Panc1 (cell line): Measurements from ENCODE around the gene LONRF2. TPM values are rescaled to one million over a fixed set of nuclear protein-coding genes. Genes with fewer than 3 reads are reported as not detected.

Experiments
- ATAC-seq: fragments of 200-7000 bp; cut with Tn5 transposase; 2 replicates; pipeline ENCODE4 v1.9.1; 2020; ENCODE audit warnings: mild to moderate bottlenecking, moderate library complexity
- BruUV-seq: library from RNA; stranded (reverse); fragments of 400-500 nt; replicated peaks from 2 replicates; lab custom pipeline; 2021; lab: Mats Ljungman, UMichigan
- CTCF ChIA-PET: fragments of 300-600 bp; sonication (Branson Sonifier 250); formaldehyde crosslinking; loops from one replicate; lab custom pipeline; 2022; ENCODE audit warnings: antibody characterized with exemption; lab: Charles Lee
- POLR2A ChIA-PET: fragments of 300-600 bp; sonication (Branson Sonifier 250); formaldehyde crosslinking; loops from one replicate; lab custom pipeline; 2022; ENCODE audit warnings: antibody characterized with exemption; lab: Charles Lee
- DNase-seq: peaks from one replicate; pipeline ENCODE4 v3.0.0-alpha.2; 2010; ENCODE audit warnings: low read depth, low spot score
- H3K27ac ChIP-seq: 2 replicates; pipeline ENCODE4 v1.5.1; 2011; ENCODE audit warnings: mild to moderate bottlenecking, low read length, inconsistent platforms
- H3K27me3 ChIP-seq: fragments of 200-500 bp; sonication (Bioruptor generic); 2 replicates; pipeline ENCODE4 v1.6.0; 2014; ENCODE audit warnings: low read length, inconsistent platforms; ENCODE audit not compliant: control insufficient read depth, insufficient read depth
- H3K36me3 ChIP-seq: fragments of 200-500 bp; sonication (Bioruptor generic); 2 replicates; pipeline ENCODE4 v1.5.1; 2014; ENCODE audit warnings: inconsistent platforms, mild to moderate bottlenecking, low read length, moderate library complexity; ENCODE audit not compliant: control insufficient read depth, insufficient read depth
- H3K4me1 ChIP-seq: 2 replicates; pipeline ENCODE4 v1.5.1; 2011; ENCODE audit warnings: inconsistent platforms, mild to moderate bottlenecking, low read length, moderate library complexity; ENCODE audit not compliant: control insufficient read depth, insufficient read depth
- H3K4me3 ChIP-seq, 2 experiments: 2 replicates each; pipeline ENCODE4 v1.5.1; 2011 to 2012; ENCODE audit warnings: low read depth in 2 of 2, low read length in 2 of 2, mild to moderate bottlenecking in 2 of 2, inconsistent platforms in 1 of 2, moderate library complexity in 1 of 2
- H3K9me3 ChIP-seq: fragments of 200-500 bp; sonication (Bioruptor generic); 2 replicates; pipeline ENCODE4 v1.5.1; 2014; ENCODE audit warnings: low read depth, mild to moderate bottlenecking, inconsistent platforms, low read length, moderate library complexity; ENCODE audit not compliant: control insufficient read depth, insufficient read depth
- POLR2AphosphoS5 ChIP-seq: IDR thresholded peaks from 2 replicates; pipeline ENCODE4 v1.6.1; 2012; ENCODE audit warnings: mild to moderate bottlenecking, low read depth, low read length, moderate library complexity
- SIN3A ChIP-seq: IDR thresholded peaks from 2 replicates; pipeline ENCODE4 v1.6.1; 2012; ENCODE audit warnings: low read depth, mild to moderate bottlenecking, low read length, moderate library complexity, borderline replicate concordance; ENCODE audit not compliant: insufficient read depth
- TCF7L2 ChIP-seq: IDR thresholded peaks from 2 replicates; pipeline ENCODE4 v1.6.1; 2011; ENCODE audit warnings: mild to moderate bottlenecking, low read depth, low read length, inconsistent platforms
- in situ Hi-C: cut with HindIII; loops from 2 replicates; pipeline ENCODE4 v1.10.0; 2016; ENCODE audit warnings: low sequenced_read_pairs, low pct_unique_long_range_greater_than_20kb
- intact Hi-C: fragments of 100-400 bp; cut with micrococcal nuclease; formaldehyde crosslinking; loops from one replicate; pipeline ENCODE4 v1.10.0; 2022; ENCODE audit not compliant: unreplicated experiment
- total RNA-seq: library from RNA; stranded (reverse); gene quantifications from one replicate; pipeline ENCODE4 v1.2.1, GENCODE V29; 2021; ENCODE audit not compliant: unreplicated experiment
- TF ChIP-seq, protein P1 (sequence below), 2 experiments: IDR thresholded peaks; 2 replicates each; pipeline ENCODE4 v1.6.1; 2011 to 2012; ENCODE audit warnings: low read depth in 2 of 2, control low read depth in 1 of 2, low read length in 1 of 2, mild to moderate bottlenecking in 1 of 2, moderate library complexity in 1 of 2; ENCODE audit not compliant: insufficient read depth in 1 of 2
- TF ChIP-seq, protein P2 (sequence below): fragments of 450-650 bp; IDR thresholded peaks from 2 replicates; pipeline ENCODE4 v1.5.1; 2017; ENCODE audit warnings: mild to moderate bottlenecking

LONRF2 gene
- total RNA-seq, 1 experiment from 2014 or later, result 12.9 TPM

DNA sequence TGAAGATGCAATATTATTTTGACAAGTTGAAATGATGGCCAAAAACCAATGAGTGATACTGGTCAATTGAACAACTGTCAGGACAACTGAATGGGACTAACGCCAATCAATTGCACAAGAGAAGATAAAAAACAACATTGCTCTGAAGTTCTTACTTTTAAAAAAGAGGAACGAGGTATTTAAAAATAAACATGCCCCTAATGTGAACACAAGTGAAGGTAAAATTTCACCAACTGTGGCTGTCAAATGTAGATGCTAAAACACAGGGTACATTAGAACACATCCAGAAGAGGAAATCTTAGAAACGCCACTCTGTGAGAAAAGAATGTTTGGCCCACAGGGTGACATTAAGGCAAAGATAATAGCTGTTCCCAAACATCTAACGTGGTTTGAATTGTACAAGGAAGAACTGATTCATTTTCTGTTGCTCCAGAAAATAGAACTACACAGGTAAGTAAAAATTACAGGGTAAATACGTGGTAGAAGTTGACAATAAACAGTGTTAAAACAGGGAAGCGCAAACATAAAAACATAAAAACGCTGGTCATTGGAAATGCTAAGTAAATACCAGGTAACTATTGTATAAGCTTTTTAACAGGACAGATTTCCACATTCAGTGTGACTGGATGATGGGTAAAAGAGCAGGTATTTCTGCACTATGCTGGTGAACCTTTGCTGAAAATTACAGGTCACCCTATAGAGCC is 20.3 kb downstream of the LONRF2 start:
- BruUV-seq, result no TSS peak
- in situ Hi-C loops, result no loop called here
- Histone ChIP-seq H3K4me3 (no peak overlapping the region), H3K4me1 (no peaks in the 10 kb centered on the region), H3K27me3 (no peaks in the 10 kb centered on the region), H3K9me3 (no peaks in the 10 kb centered on the region; the same call in 1 of the 2 replicates), H3K36me3 (peaks cover 2% of the 10 kb centered on the region; the same call in 1 of the 2 replicates), H3K27ac (no peak overlapping the region)
- TF ChIP-seq, protein P1, sequence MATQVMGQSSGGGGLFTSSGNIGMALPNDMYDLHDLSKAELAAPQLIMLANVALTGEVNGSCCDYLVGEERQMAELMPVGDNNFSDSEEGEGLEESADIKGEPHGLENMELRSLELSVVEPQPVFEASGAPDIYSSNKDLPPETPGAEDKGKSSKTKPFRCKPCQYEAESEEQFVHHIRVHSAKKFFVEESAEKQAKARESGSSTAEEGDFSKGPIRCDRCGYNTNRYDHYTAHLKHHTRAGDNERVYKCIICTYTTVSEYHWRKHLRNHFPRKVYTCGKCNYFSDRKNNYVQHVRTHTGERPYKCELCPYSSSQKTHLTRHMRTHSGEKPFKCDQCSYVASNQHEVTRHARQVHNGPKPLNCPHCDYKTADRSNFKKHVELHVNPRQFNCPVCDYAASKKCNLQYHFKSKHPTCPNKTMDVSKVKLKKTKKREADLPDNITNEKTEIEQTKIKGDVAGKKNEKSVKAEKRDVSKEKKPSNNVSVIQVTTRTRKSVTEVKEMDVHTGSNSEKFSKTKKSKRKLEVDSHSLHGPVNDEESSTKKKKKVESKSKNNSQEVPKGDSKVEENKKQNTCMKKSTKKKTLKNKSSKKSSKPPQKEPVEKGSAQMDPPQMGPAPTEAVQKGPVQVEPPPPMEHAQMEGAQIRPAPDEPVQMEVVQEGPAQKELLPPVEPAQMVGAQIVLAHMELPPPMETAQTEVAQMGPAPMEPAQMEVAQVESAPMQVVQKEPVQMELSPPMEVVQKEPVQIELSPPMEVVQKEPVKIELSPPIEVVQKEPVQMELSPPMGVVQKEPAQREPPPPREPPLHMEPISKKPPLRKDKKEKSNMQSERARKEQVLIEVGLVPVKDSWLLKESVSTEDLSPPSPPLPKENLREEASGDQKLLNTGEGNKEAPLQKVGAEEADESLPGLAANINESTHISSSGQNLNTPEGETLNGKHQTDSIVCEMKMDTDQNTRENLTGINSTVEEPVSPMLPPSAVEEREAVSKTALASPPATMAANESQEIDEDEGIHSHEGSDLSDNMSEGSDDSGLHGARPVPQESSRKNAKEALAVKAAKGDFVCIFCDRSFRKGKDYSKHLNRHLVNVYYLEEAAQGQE (IDR thresholded peaks at IDR 0.05; ENCODE audit: insufficient read depth in 1 of 2, low read depth in 2 of 2, low read length in 1 of 2), result no peak
- no peak for TF ChIP-seq POLR2AphosphoS5
- no peak for TF ChIP-seq SIN3A
- TF ChIP-seq TCF7L2, result no peak
- TF ChIP-seq, protein P2, sequence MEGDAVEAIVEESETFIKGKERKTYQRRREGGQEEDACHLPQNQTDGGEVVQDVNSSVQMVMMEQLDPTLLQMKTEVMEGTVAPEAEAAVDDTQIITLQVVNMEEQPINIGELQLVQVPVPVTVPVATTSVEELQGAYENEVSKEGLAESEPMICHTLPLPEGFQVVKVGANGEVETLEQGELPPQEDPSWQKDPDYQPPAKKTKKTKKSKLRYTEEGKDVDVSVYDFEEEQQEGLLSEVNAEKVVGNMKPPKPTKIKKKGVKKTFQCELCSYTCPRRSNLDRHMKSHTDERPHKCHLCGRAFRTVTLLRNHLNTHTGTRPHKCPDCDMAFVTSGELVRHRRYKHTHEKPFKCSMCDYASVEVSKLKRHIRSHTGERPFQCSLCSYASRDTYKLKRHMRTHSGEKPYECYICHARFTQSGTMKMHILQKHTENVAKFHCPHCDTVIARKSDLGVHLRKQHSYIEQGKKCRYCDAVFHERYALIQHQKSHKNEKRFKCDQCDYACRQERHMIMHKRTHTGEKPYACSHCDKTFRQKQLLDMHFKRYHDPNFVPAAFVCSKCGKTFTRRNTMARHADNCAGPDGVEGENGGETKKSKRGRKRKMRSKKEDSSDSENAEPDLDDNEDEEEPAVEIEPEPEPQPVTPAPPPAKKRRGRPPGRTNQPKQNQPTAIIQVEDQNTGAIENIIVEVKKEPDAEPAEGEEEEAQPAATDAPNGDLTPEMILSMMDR, result no peak
- DNase-seq (no peak), ATAC-seq (no peak)
- intact Hi-C loops, result no loop called here
- POLR2A ChIA-PET, result interaction anchor here (0.6 kb wide), 1 partner anchor 11 kb away, joined by 3 read pairs; no protein-coding TSS in a partner anchor
- CTCF ChIA-PET, result no interaction called here

DNA sequence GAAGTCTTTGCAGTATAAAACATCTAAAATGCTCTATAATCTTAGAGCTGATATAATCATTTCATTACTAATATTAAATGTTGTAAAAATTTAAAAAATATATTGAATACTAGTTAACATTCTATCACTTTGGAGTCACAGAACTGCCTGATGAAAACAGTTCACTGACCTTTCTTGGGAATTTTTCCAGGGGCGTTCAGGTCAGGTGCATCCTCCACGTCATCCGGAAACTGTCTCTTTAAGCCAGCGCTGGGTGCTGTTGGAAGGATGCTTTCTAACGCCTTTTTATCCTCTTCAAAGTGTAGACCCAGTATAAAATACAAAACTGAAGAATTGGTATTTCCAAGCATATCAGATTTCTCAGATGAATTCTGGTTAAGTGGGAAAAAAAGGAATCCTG is 22.8 kb downstream of the LONRF2 start:
- intact Hi-C loops, result no loop called here
- BruUV-seq, result no TSS peak

More for the DNA sequence above, 22.8 kb downstream of the LONRF2 start:
- Histone ChIP-seq H3K4me1 (no peaks in the 10 kb centered on the region), H3K4me3 (no peak overlapping the region), H3K9me3 (no peaks in the 10 kb centered on the region; the same call in 1 of the 2 replicates), H3K27me3 (no peaks in the 10 kb centered on the region), H3K36me3 (peaks cover 2% of the 10 kb centered on the region; the same call in 1 of the 2 replicates), H3K27ac (no peak overlapping the region)
- no peak for TF ChIP-seq TCF7L2
- TF ChIP-seq SIN3A, result no peak
- TF ChIP-seq, protein P1 (IDR thresholded peaks at IDR 0.05; ENCODE audit: insufficient read depth in 1 of 2, low read depth in 2 of 2, low read length in 1 of 2), result no peak
- no peak for TF ChIP-seq POLR2AphosphoS5
- TF ChIP-seq, protein P2, result no peak
- POLR2A ChIA-PET, result no interaction called here
- ATAC-seq, result no peak
- no peak for DNase-seq
- CTCF ChIA-PET, result interaction anchor here (0.7 kb wide), 1 partner anchor 16 kb away, joined by 3 read pairs; no protein-coding TSS in a partner anchor
- in situ Hi-C loops, result no loop called here
